ENCODE results near the gene THPO.

GRCh38 chr3:184380627-184381260 is 2.7 kb upstream of the THPO start:
- TF ChIP-seq CTCF (optimal IDR thresholded peaks at IDR 0.05 in 1 of 3, IDR thresholded peaks at IDR 0.05 in 1 of 3, conservative IDR thresholded peaks at IDR 0.05 in 1 of 3; ENCODE audit: extremely low read depth in 1 of 3, insufficient read depth in 2 of 3, low read length in 3 of 3): no peak
- TF ChIP-seq EZH2 (IDR thresholded peaks at IDR 0.05; ENCODE audit: low read length): peak; percentile 100
